Activated CD4-positive, alpha-beta T cell treated with anti-CD3 and anti-CD28 coated beads for 4 hours (primary cell): ENCODE measurements around the gene SERINC4.
A peak's percentile ranks its signal among the peaks of the same experiment; 100 is the strongest.
"Not testable (repeated sequence)": the region's sequence is repeated elsewhere in the genome, so short reads cannot be mapped to it uniquely, and the experiment has no call there.

Experiments
- DNase-seq, 2 donors: peaks; one replicate each; pipeline ENCODE4 v3.0.0-alpha.2; 2020

The SERINC4 gene

DNA sequence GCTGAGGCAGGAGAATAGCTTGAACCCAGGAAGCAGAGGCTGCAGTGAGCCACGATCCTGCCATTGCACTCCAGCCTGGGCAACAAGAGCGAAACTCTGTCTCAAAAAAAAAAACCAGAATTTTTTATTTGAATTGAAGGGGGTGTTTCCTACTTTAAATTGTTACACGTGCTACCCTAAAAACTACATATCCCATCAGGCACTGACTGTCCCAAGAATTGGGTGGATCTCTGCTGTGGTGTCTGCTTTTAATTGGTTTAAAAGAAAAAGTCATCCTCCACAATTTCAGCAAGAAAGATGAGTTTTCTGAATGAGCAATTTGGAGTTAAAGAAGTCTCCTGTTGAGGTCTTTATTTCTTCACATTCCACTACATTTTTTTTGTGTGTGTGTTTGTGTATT lies 51.6 kb downstream of the SERINC4 start:
- no peak for DNase-seq

DNA sequence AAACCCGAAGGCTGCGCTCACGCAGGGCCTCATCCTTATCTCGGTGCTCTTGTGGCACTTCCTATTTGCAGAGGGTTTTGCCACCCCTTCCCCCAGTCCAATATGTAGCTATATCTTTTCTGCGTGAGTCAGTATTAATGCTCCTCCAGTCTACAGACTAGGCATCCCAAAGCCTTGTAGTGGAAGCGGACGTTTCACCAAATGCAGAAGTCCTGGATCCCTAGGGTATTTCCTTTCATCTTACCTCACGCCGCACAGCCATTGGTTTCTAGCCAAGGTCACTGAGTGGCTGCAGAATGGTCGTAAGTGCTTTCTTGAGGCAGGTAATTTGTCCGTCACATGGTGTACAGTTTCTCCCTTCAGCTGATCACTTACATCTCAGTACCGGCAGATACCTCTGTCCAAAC lies 53.1 kb downstream of the SERINC4 start:
- not testable (repeated sequence) for DNase-seq

GRCh38 chr15:43746245-43746902 lies 53.6 kb downstream of the SERINC4 start, which contains the start of gene PDIA3:
PDIA3 (plus strand) TSS chr15:43746438; CDS start chr15:43746540, 102 bp downstream.
- peak; percentile 78 to 83 for DNase-seq
